ENCODE data around the gene INPP5F.
A peak's percentile ranks its signal among the peaks of the same experiment; 100 is the strongest.

INPP5F gene

DNA sequence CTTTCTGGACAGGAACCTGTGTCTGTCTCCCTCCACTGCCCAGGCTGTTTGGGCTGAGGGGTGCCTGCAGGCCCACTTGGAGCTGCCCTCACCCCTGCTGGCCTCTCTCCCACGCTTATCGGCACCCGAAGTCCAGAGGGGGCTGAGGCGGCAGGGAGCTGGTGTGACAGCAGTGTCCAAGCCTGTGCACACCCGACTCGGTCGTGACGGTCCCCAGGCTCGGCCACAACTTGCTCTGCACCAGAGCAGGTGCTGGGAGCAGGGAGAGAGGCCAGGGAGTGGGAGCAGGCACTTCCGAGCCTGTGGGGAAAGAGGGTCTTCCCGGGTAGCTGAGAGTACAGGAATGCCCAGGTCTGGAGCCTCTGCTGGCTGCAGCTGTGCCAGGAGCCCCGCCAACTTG lies 23.0 kb downstream of the INPP5F start:
- TF ChIP-seq GABPA (IDR thresholded peaks at IDR 0.05; ENCODE audit: low read depth) = no peak
- TF ChIP-seq POLR2AphosphoS5 (IDR thresholded peaks at IDR 0.05; ENCODE audit: low read depth) = no peak
- TF ChIP-seq, protein P1, sequence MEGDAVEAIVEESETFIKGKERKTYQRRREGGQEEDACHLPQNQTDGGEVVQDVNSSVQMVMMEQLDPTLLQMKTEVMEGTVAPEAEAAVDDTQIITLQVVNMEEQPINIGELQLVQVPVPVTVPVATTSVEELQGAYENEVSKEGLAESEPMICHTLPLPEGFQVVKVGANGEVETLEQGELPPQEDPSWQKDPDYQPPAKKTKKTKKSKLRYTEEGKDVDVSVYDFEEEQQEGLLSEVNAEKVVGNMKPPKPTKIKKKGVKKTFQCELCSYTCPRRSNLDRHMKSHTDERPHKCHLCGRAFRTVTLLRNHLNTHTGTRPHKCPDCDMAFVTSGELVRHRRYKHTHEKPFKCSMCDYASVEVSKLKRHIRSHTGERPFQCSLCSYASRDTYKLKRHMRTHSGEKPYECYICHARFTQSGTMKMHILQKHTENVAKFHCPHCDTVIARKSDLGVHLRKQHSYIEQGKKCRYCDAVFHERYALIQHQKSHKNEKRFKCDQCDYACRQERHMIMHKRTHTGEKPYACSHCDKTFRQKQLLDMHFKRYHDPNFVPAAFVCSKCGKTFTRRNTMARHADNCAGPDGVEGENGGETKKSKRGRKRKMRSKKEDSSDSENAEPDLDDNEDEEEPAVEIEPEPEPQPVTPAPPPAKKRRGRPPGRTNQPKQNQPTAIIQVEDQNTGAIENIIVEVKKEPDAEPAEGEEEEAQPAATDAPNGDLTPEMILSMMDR (IDR thresholded peaks at IDR 0.05; ENCODE audit: insufficient read depth, low read length) = no peak
- TF ChIP-seq, protein P2, sequence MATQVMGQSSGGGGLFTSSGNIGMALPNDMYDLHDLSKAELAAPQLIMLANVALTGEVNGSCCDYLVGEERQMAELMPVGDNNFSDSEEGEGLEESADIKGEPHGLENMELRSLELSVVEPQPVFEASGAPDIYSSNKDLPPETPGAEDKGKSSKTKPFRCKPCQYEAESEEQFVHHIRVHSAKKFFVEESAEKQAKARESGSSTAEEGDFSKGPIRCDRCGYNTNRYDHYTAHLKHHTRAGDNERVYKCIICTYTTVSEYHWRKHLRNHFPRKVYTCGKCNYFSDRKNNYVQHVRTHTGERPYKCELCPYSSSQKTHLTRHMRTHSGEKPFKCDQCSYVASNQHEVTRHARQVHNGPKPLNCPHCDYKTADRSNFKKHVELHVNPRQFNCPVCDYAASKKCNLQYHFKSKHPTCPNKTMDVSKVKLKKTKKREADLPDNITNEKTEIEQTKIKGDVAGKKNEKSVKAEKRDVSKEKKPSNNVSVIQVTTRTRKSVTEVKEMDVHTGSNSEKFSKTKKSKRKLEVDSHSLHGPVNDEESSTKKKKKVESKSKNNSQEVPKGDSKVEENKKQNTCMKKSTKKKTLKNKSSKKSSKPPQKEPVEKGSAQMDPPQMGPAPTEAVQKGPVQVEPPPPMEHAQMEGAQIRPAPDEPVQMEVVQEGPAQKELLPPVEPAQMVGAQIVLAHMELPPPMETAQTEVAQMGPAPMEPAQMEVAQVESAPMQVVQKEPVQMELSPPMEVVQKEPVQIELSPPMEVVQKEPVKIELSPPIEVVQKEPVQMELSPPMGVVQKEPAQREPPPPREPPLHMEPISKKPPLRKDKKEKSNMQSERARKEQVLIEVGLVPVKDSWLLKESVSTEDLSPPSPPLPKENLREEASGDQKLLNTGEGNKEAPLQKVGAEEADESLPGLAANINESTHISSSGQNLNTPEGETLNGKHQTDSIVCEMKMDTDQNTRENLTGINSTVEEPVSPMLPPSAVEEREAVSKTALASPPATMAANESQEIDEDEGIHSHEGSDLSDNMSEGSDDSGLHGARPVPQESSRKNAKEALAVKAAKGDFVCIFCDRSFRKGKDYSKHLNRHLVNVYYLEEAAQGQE (IDR thresholded peaks at IDR 0.05; ENCODE audit: insufficient replicate concordance, low read depth) = no peak
- H3K27ac ChIP-seq (replicated peaks) = no peak overlapping the region
- H3K27me3 ChIP-seq (ENCODE audit: insufficient read depth, poor library complexity, severe bottlenecking) = no peaks in the 10 kb centered on the region
- no peak for DNase-seq (ENCODE audit: low read depth in 1 of 2, low spot score in 1 of 2)
- H3K4me3 ChIP-seq (replicated peaks; ENCODE audit: insufficient read depth, low read length) = no peak overlapping the region

DNA sequence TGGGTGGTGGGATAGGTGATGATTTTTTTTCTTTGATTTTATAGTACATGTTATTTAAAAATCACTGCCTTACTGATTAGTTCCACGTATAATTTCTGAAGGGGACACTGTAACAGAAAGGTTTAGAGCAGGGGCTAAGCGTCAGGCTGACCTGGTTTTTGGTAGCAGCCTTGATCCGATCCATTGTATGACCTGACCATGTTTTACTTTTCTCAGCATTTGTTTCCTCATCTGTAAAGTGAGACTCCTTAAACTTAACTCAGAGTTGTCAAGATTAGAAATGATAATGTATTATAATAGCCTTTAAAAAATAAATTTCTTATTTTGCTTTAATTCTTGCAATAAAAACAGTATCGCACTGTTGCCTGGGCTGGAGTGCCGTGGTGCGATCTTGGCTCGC lies 23.6 kb downstream of the INPP5F start:
- TF ChIP-seq, protein P2 (IDR thresholded peaks at IDR 0.05; ENCODE audit: insufficient replicate concordance, low read depth) = no peak
- TF ChIP-seq, protein P1 (IDR thresholded peaks at IDR 0.05; ENCODE audit: insufficient read depth, low read length) = no peak
- TF ChIP-seq SPI1 (IDR thresholded peaks at IDR 0.05; ENCODE audit: borderline replicate concordance, low read depth) (no peak), GABPA (IDR thresholded peaks at IDR 0.05; ENCODE audit: low read depth) (no peak), POLR2AphosphoS5 (IDR thresholded peaks at IDR 0.05; ENCODE audit: low read depth) (no peak)
- DNase-seq (ENCODE audit: low read depth in 1 of 2, low spot score in 1 of 2) = no peak
- Histone ChIP-seq H3K4me3 (replicated peaks; ENCODE audit: insufficient read depth, low read length) (no peak overlapping the region), H3K27me3 (ENCODE audit: insufficient read depth, poor library complexity, severe bottlenecking) (no peaks in the 10 kb centered on the region), H3K27ac (replicated peaks) (no peak overlapping the region)

DNA sequence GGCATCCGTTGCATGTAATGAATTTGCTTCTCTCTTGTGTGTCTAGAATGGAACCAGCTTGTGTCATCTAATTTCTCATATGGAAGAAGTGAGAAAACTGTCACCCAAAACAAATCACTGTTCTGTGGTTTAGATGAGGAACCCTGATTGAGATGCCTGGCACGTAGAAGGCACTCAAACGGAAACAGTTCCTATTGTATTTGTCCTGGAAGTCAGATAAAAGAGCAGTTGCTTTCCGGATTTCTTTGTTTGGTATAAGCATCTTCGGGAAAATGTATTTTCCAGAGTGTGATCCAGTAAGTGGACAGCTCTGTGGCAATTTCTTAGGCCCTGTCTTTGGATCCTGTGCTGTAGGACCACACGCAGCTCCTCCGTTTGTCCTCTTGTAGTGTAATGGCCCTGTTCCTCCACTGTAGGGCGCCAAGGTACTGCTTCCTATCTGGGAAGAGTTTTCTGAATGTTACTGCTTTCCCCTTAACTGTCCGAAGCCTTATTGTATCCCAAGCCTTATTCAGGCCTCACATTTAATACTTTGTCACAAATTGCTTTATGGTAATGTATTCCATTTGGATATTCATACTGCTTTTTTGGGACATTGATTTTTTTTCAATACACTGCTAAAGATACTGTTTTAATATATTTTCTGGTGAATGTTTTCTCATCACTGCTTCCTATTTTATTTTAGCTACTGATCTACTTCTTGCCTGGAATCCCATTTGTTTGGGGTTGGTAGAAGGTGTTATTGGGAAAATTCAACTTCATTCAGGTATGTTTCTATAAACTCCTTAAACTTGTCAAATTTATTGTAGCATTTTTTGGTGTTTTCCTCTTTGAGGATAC lies 24.8 kb downstream of the INPP5F start:
- Histone ChIP-seq H3K27ac (replicated peaks) (0 out of 2 replicates have a peak overlapping the region, but pooled peaks have one; percentile 0), H3K4me3 (replicated peaks; ENCODE audit: insufficient read depth, low read length) (no peak overlapping the region), H3K27me3 (ENCODE audit: insufficient read depth, poor library complexity, severe bottlenecking) (no peaks in the 10 kb centered on the region)
- DNase-seq (ENCODE audit: low read depth in 1 of 2, low spot score in 1 of 2) = peak; percentile 54 to 79
- TF ChIP-seq, protein P1 (IDR thresholded peaks at IDR 0.05; ENCODE audit: insufficient read depth, low read length) = peak; percentile 96
- no peak for TF ChIP-seq POLR2AphosphoS5 (IDR thresholded peaks at IDR 0.05; ENCODE audit: low read depth)

DNA sequence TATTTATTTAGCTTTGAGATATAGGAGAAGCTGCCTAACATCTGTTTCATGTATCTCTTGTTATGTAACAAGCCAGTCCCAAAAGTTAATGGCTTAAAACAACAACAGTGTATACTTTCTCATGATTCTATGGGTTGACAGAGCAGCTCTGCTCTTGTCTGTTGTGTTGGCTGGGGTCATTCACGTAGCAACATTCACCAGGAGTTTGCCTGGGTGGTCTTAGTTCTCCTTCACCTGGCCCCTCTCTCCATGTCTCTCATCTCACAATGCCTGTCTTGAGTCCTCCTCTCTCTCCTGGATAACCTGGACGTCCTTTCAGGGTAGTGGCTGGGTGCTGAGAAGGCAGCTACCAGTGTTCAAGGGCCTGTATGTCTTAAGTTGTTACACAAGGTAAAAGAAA lies 27.5 kb downstream of the INPP5F start:
- H3K4me3 ChIP-seq (replicated peaks; ENCODE audit: insufficient read depth, low read length) = no peak overlapping the region
- H3K27me3 ChIP-seq (ENCODE audit: insufficient read depth, poor library complexity, severe bottlenecking) = no peaks in the 10 kb centered on the region
- no peak for DNase-seq (ENCODE audit: low read depth in 1 of 2, low spot score in 1 of 2)
- TF ChIP-seq, protein P1 (IDR thresholded peaks at IDR 0.05; ENCODE audit: insufficient read depth, low read length) = no peak
- TF ChIP-seq POLR2AphosphoS5 (IDR thresholded peaks at IDR 0.05; ENCODE audit: low read depth) (no peak), GABPA (IDR thresholded peaks at IDR 0.05; ENCODE audit: low read depth) (no peak), SPI1 (IDR thresholded peaks at IDR 0.05; ENCODE audit: borderline replicate concordance, low read depth) (no peak)
- TF ChIP-seq, protein P2 (IDR thresholded peaks at IDR 0.05; ENCODE audit: insufficient replicate concordance, low read depth) = no peak
- H3K27ac ChIP-seq (replicated peaks) = no peak overlapping the region

Data from HL-60 (cell line).